Testis (tissue), 3 donors: ENCODE data around the gene SYF2. TPM values are rescaled to one million over a fixed set of nuclear protein-coding genes. Genes with fewer than 3 reads are reported as not detected.

Experiments
- DNase-seq: peaks from one replicate; pipeline ENCODE4 v3.0.0-alpha.2; 2019
- H3K27ac ChIP-seq, 2 donors: fragments of 200-600 bp; sonication (generic); one replicate each; pipeline ENCODE4 v1.5.1; 2019
- H3K27me3 ChIP-seq: fragments of 200-600 bp; sonication (generic); one replicate; pipeline ENCODE4 v1.5.1; 2019
- H3K36me3 ChIP-seq: fragments of 200-600 bp; sonication (generic); one replicate; pipeline ENCODE4 v1.5.1; 2017; ENCODE audit warnings: low read depth; ENCODE audit errors: missing control alignments
- H3K4me1 ChIP-seq: fragments of 200-600 bp; sonication (generic); one replicate; pipeline ENCODE4 v1.5.1; 2019
- H3K4me3 ChIP-seq, 2 donors: fragments of 200-600 bp; sonication (generic); one replicate each; pipeline ENCODE4 v1.5.1; 2017 to 2019
- H3K9me3 ChIP-seq: fragments of 200-600 bp; sonication (generic); one replicate; pipeline ENCODE4 v1.5.1; 2017
- CTCF ChIP-seq, 3 experiments: fragments of 450-650 bp in 2 of 3; fragments of 200-600 bp in 1 of 3; sonication (generic) in 1 of 3; IDR thresholded peaks; one replicate each; pipeline ENCODE4 v1.5.1; 2016 to 2019; ENCODE audit warnings: antibody characterized with exemption in 3 of 3, mild to moderate bottlenecking in 2 of 3, moderate library complexity in 1 of 3
- POLR2A ChIP-seq: fragments of 450-650 bp; IDR thresholded peaks from one replicate; pipeline ENCODE4 v1.6.1; 2017; ENCODE audit warnings: antibody characterized with exemption, mild to moderate bottlenecking, moderate library complexity
- WGBS, 2 donors: methylation state at CpG; one replicate each; pipeline ENCODE4 v1.1.5; 2018; 5-methylcytosine and 5-hydroxymethylcytosine counted together
- intact Hi-C: fragments of 100-400 bp; cut with DNase I; formaldehyde crosslinking; loops from one replicate; pipeline ENCODE4 v1.15.1; 2023; ENCODE audit warnings: low total_unique reads
- polyA plus RNA-seq: library from polyadenylated mRNA; stranded (reverse); fragments of 350-450 nt; fragmentation: Illumina TruSeq; extraction: RNeasy Lipid Tissue Mini Kit (QIAGEN cat#74804); gene quantifications from one replicate; pipeline ENCODE4 v1.2.3, GENCODE V29; 2014; ENCODE audit warnings: low read depth, low replicate concordance; ENCODE audit not compliant: insufficient read depth
- total RNA-seq, 2 donors: library from RNA; depleted of rRNA; stranded (reverse); fragments of >200 nt; gene quantifications; one replicate each; pipeline ENCODE4 v1.2.3, GENCODE V29; 2016

The SYF2 gene
- total and polyA plus RNA-seq, 3 donors from 2014 or later, result 33.9 to 40.7 (median 38.2) TPM

- H3K4me1 ChIP-seq, result no peaks in the 10 kb centered on the region
- intact Hi-C loops, result no loop called here
- no peak overlapping the region for H3K27ac ChIP-seq
- H3K36me3 ChIP-seq, result no peaks in the 10 kb centered on the region
- TF ChIP-seq POLR2A (no peak), CTCF (IDR thresholded peaks at IDR 0.05) (no peak)
- no peak for DNase-seq
- H3K27me3 ChIP-seq, result no peaks in the 10 kb centered on the region
- H3K4me3 ChIP-seq, result no peak overlapping the region
- no peaks in the 10 kb centered on the region for H3K9me3 ChIP-seq
- WGBS, 2 donors, result 53 to 61% methylated on average over 11 of the region's 11 CpGs
Measured at GRCh38 chr1:25197982-25198662, 34.2 kb downstream of the SYF2 start.

GRCh38 chr1:25197235-25197975 lies 34.9 kb downstream of the SYF2 start:
- 57 to 58% methylated on average over 16 to 20 of the region's 20 CpGs for WGBS, 2 donors

GRCh38 chr1:25196830-25197229 lies 35.5 kb downstream of the SYF2 start:
- no peaks in the 10 kb centered on the region for H3K9me3 ChIP-seq
- H3K4me1 ChIP-seq, result no peaks in the 10 kb centered on the region
- no peak overlapping the region for H3K27ac ChIP-seq
- WGBS, 2 donors, result 70 to 92% methylated on average over 7 of the region's 7 CpGs
- no peak for DNase-seq
- H3K27me3 ChIP-seq, result no peaks in the 10 kb centered on the region
- no peak overlapping the region for H3K4me3 ChIP-seq
- no peaks in the 10 kb centered on the region for H3K36me3 ChIP-seq
- TF ChIP-seq POLR2A (no peak), CTCF (IDR thresholded peaks at IDR 0.05) (no peak)
- intact Hi-C loops, result no loop called here

More at GRCh38 chr1:25197235-25197975, 34.9 kb downstream of the SYF2 start:
- DNase-seq, result no peak
- Histone ChIP-seq H3K27me3 (no peaks in the 10 kb centered on the region), H3K4me3 (no peak overlapping the region), H3K27ac (no peak overlapping the region), H3K36me3 (no peaks in the 10 kb centered on the region), H3K9me3 (no peaks in the 10 kb centered on the region), H3K4me1 (no peaks in the 10 kb centered on the region)
- intact Hi-C loops, result no loop called here
- TF ChIP-seq POLR2A, result no peak
- no peak for TF ChIP-seq CTCF (IDR thresholded peaks at IDR 0.05)

- Histone ChIP-seq H3K4me1 (no peaks in the 10 kb centered on the region), H3K27me3 (no peaks in the 10 kb centered on the region), H3K4me3 (no peak overlapping the region), H3K27ac (no peak overlapping the region), H3K9me3 (no peaks in the 10 kb centered on the region), H3K36me3 (no peaks in the 10 kb centered on the region)
- intact Hi-C loops, result no loop called here
- DNase-seq, result no peak
- TF ChIP-seq POLR2A (no peak), CTCF (IDR thresholded peaks at IDR 0.05) (no peak)
- 77 to 96% methylated on average over 6 of the region's 6 CpGs for WGBS, 2 donors
Measured at GRCh38 chr1:25195835-25196234, 36.5 kb downstream of the SYF2 start.
